H4 (cell line): ENCODE data around the gene TMIE. TPM values are rescaled to one million over a fixed set of nuclear protein-coding genes. Genes with fewer than 3 reads are reported as not detected.
"Not testable (repeated sequence)": the region's sequence is repeated elsewhere in the genome, so short reads cannot be mapped to it uniquely, and the experiment has no call there.

Experiments
- DNase-seq: peaks from one replicate; pipeline ENCODE4 v3.0.0-alpha.2; 2015; ENCODE audit warnings: low spot score
- total RNA-seq: library from RNA; depleted of rRNA; stranded (reverse); fragments of >200 nt; shearing (Covaris generic); gene quantifications from 2 replicates; pipeline ENCODE4 v1.2.3, GENCODE V29; 2014

TMIE gene
- total RNA-seq, 1 experiment from 2014 or later: not detected

DNA sequence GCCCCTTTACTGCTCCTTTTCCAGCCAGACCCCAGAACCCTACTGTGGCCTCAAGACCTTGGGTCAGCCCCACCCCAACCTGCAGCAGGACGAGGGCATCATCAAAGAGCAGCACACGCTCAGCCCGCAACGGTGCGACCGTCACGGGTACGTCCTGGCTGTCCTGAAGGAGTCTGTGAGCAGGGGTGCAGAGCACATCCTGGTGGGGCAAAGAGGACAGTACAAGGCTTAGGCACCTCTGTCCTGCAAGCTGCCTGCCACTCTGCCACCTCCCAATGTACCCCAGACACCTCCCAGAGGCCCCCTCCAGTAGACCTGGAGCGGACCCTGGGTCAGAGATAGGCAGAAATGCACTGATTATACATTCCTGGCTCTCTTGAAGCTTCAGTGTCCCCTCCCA is 15.7 kb upstream of the TMIE start:
- no peak for DNase-seq

DNA sequence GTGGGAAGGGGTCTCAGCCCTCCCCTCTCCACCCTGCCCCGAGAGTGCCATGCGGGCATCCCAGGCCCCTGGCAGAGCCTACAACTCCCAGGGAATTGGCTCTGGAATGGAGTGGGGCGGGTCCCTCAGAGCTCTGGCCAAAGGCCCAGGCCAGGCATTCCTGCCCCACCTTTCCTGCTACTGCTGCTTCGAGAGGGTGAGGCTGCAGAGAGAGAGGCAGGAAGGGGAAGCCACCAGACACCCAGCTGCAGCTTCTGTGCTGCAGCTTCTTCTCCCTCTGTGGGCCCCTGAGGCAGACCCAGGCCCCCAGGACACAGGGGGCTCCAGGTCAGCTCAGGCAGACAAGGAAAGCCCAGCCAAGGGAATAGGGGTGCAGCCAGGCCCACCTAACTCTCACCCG is 10.4 kb upstream of the TMIE start:
- no peak for DNase-seq

DNA sequence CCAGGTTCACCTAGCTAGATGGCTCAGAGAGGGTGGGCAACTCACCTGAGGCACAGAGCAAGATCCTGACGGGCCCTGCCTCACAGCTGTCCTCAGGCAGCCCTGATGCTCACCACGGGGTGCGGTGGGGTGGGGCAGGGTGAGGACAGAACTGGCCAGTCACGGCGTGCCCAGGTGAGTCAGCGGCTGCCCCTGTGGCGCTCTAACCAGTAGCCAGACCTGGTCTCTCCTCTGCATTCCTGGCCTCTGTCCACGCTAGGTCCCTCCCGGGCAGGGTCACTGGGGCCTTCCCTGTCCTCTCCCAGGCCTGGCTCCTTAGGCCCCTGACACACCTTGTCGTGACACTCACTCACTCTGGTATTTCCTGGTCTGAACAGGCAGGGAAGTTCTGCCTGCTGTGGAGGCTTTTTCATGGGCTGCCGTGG is 8.6 kb upstream of the TMIE start:
- DNase-seq: peak; percentile 15

DNA sequence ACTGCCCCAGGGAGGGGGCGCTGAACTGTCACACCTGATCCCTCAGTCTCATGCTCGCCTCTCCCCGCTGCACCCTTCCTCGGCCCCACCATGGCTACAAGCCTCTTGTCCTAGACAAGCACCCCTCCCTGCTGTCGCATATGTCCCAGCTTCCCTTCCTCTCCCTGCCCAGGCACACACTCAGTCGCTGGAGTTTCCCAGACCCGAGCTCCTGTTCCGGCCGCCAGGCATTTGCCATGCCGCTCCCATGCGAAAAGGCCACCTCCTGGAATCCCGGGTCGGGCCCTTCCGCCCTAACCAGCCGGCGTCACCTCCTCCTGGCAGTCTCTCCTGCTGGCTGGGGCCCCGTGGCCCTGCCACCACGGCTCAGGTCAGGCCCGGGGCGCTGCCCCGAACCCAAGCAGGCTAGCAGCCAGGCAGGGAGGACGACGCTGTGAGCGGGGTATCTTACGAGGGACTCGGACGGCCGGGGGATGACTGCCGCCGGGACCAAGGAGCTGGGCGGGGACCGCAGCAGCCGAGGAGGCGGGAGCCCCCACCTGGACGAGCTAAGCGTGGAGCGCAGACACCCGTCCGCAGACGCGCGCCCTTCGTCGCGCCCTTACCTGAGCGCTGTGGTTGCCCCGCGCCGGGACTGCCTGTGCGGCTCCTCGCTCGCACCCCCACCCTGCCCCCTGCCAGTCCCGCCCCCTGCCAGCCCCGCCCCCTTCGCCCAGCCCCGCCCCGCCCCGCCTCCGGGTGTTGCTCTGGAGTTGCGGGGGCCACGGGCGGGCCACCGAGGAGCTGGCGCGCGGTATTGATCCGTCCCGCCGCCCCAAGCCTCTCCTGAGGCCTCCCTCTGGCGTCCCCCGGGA is 7.9 kb upstream of the TMIE start, which contains the start of gene ALS2CL:
Gene ALS2CL, minus strand, starts transcription at position 642 of the 854 bp plus-strand sequence. CDS start 4,239 bp downstream, outside the sequence.
- DNase-seq: no peak

DNA sequence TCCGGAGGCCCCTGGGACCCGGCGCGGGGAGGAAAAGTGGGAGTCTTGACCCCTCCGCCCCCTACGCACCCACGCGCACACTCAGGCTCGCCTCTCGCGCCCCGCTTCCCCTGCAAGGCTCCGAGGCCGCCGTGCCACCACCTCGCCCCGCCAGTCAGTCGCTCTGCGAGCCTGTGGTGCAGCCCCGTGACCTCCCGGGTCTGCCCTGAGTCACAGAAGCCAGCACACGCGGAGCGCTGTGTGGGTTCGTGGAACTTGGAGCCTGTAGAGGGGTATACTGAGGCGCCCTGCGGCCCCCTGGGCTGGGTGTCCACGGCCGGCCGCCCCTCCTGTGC is 7.3 kb upstream of the TMIE start:
- DNase-seq: no peak

DNA sequence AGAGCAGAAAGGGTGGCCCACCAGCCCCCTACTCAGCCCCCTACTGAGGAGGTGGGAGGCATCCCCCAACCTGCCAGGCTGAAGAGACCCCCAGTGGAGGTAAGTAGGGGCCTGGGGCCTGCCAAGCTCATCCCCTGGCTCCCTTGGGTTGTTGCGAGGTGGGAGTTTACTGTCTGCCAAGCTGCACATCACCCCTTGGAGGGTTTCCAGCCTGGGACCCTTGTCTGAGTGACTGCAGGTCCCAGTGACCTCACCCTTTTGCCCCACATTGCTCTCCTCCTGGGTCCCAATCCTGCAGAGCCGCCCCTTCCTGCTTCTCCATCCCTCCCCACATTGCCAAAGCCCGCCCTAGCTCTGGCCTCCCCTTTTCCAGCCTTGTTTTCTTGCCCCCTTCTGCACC is 6.7 kb upstream of the TMIE start:
- DNase-seq: no peak

DNA sequence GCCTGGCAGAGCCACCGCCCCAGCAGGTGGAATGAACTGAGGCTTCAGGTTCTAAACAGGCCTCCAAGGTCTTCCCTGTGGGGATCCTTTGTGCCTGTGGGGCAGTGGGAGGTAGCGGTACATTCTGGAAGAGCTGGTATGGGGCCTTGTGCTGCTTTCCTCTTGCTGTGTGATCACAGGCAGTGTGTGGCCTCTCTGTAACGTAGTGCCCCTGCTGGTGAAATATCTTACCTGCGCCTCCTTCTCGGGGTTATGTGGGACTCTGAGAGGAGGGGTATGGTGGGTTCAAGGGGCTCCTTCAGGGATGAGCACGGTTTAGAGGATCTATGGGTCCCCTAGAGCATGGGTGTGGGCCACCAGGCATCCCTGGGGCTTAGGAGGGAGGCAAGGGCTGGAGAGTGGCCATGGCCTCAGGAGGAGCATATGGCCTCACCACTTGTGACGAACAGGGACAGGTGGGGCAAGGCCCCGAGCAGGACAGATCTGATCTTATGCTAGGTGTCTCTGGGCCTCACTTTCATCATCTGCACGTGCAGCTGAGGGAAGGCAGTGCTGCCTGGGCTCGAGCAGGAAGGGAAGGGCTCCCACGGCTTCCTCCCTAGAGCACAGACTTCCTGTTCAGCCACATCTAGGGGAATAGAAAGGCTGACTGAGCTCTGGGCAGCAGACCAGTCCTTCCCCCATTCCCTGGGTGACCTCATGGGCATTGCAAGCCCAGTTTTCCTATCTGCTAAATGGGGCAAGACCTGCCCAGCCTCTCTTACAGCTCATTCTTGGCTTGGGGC is 5.8 kb upstream of the TMIE start:
- DNase-seq: no peak

DNA sequence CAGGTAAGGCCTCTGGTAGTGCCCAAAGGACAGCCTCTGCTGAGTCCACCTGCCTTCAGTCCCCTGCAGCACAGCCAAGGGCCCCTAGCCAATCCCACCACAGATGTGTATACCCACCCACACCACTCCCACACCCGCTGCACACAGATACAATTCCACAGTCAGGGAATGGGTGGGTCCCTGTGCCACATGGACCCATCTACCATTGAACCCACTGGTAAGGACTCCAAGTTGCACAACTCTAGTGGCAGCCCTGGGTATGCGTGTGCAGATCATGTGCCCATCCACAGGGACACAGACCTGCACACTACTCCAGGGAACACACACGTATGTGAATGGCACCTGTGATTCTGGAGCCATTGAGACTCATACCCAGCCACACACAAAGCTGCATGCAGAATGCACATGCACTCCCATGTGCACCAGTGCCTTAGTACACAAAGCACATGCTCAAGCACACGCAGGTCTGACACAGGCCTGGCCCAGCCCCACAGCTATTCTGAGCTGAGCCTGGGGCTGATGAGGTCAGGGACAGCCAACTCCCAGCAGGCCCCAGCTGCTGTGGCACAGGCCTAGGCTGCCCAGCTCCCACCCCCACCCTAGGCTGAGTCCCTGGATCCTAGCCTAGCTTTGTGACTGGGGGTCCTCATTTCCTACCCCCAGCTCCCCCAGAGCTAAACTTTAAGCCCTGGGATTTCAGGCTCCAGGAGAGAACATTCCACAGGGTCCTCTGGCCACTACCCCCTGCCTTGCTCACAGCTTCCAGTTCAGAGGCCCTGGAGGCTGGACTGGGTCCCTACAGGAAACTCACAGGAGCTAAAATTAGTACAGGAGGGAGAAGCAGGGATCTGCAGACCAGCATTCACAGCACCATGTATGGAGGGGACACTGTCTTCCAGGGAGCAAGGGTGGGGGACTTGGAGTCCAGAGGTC is 5.0 kb upstream of the TMIE start:
- no peak for DNase-seq

DNA sequence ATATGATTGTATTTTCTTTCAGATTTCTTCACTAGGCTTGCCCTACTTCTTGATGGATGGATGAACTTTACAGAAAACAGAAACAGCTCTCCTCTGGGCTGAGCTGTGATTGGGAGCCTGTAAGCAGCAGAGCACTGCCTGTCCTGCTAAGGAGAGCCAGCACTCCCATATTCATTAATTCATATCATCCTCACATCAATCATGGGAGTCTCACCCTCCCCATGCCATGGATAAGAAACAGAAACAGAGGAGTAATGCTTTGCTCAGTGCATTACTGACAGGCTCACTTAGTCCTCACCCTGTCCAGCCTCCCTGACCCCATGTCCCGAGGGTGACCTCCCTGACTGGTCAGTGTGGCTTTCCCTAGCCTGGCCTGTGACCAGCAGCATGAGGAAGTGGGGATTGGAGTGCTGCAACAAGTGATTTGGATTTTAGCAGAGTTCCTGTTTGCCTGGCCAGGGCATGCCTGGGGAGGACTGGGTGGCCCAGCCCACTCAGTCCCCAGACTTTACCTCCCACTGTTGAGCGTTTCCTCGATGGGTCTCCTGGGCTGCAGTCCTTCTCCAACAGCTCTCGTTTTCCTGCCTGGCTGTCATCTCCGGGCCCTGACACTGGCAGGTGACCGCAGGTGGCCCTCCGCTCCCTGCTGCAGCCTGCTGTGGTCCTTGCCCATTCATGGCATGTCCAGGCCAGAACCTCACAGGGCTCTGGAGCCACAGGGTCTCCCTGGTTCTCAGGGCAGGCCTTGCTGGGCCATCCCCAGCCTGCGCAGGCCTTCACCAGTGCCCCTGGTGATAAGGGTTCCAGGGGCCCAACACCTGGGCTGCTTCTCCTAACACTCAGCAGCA is 1.3 kb upstream of the TMIE start:
- DNase-seq: no peak

DNA sequence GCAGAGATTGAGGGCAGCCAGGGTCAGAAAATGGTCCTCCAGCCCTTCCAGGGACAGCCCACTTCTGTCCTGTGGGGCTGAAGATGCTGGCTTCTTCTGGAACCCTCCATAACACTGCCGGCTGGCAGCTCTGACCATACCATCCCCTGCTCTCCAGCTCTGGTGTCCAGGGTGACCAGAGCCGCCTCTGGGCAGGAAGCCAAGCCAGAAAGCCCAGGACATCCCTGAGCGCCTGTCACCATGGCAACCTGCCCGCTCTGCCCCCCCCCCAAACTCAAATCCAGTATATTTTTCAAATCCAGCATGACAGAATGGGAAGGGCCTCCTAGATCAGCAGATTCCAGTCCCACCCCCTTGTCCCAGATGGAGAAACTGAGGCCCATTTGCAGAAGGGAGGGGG is 420 bp upstream of the TMIE start:
- DNase-seq: no peak

DNA sequence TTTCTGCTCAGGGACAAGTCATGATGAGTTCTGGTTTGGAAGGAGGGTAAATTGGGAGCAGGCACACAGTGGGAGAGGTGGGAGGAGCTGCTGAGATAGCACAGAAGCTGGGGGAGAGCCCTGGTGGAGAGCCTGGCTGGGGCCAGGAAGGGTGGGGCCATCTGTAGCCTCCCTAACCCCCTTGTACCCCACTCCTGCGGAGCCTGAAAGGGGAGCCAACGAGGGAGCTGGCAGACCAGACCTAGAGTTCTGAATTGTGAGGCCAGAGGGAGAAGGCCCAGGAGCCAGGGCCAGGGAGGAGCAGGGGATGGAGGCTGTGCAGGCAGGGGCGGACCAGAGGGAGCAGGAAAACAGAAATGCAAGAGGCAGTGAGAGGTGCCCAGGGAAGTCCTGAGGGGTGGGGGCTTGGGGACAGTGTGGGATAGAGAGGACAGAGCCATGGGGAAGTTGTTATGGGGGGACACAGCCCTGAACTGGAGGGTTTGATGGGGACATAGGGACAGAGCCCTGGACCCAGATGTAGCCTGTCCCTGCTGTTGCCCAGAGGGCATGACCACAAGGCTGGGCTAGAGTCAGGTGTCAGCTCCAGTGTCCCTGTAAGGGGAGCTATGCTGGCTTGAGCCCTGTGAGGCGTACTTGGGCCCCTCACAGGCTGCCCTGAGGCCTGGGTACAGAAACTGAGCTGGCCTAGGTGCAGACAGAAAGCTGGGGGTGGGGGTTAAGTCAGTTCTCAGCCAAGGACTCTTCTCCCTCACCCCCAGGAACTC is 1.2 kb downstream of the TMIE start:
- no peak for DNase-seq

DNA sequence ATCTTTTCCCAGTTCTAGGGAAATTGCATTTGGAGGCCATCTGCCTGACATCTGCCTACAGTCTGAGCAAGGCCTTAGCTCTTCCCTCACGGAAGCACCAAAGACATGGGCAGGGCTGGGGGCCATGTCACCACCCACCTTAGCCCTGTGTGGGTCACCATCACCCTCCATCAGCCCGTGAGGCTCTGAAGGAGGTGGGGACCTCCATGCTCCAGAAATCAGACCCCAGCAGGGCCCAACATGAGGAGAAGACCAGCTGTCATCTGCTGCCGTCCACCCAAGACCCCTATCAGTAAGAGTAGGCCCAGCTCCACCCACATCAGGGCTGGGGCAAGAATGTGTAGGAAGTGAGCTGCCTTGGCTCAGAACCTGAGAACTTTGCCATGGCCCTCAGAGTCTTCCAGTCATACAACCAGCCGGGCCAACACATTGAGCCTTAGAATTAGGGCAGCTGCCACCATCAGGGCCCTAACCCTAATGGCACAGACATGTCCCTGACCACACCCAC is 1.9 kb downstream of the TMIE start:
- no peak for DNase-seq

DNA sequence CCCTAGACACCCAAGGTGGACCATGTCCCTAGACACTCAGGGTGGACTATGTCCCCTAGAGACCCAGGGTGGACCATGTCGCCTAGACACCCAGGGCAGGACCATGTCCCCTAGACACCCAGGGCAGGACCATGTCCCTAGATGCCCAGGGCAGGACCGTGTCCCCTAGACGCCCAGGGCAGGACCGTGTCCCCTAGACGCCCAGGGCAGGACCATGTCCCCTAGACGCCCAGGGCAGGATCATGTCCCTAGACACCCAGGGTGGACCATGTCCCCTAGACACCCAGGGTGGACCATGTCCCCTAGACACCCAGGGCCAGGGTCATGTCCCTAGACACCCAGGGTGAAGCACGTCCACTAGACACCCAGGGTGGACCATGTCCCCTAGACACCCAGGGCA is 3.2 kb downstream of the TMIE start:
- DNase-seq: not testable (repeated sequence)

DNA sequence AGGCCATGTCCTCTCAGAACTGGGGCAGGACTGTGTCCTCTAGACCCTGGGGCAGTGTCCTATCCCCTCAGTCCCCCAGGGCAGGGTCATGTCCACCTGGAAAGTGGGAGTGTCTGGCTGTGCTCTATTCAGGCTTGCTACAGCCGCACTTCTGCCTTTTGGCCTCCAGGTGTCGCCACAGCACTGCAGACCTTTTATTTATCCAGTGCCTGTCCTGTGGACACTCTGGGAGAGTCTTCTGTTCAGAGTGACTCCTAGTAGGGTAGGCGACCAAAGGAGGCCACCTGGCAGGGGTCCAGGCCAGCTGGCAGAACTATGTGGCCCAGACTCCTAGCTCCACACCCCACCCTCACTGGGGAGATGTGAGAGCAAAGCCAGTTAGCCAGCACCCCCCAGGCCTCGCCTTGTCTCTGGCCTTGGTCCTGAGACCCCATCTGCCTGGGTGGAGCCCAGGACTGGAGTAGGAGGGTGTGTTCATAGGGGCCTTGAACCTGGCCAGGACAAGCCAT is 3.9 kb downstream of the TMIE start:
- peak; percentile 53 for DNase-seq

DNA sequence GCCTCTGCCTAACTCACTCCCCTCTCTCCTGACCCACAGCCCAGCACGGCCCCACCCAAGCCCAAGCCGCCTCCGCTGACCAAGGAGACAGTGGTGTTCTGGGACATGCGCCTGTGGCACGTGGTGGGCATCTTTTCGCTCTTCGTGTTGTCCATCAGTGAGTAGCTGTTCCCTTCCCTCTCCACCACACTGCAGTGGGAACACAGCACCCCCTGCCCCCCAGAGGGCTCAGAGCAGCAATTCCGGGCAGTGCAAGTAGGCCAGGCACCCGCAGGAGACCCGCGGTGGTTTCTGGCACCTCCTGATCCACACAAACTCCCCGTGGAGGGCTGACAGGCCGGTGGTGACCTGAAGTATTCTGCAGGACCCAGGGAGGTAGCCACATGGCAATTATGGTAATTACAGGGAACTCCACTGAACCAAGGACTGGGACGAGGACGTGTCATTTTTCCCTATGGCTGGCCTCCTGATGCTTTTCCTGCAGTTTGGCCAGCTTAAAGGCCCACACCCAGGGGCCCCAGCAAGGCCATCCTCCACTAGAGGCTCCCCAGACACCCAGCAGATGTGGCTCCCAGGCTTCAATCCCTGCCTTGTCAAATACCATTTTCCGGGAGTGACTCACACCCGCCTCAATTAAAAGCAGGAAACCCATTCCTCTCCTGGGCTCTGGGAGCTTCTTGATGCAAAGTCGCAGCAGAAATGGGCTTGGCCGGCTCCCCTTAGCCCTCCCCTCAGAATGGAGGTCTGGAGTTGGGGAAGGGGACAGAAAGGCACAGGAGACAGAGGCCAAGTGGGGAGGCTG is 4.8 kb downstream of the TMIE start:
- peak; percentile 34 for DNase-seq

DNA sequence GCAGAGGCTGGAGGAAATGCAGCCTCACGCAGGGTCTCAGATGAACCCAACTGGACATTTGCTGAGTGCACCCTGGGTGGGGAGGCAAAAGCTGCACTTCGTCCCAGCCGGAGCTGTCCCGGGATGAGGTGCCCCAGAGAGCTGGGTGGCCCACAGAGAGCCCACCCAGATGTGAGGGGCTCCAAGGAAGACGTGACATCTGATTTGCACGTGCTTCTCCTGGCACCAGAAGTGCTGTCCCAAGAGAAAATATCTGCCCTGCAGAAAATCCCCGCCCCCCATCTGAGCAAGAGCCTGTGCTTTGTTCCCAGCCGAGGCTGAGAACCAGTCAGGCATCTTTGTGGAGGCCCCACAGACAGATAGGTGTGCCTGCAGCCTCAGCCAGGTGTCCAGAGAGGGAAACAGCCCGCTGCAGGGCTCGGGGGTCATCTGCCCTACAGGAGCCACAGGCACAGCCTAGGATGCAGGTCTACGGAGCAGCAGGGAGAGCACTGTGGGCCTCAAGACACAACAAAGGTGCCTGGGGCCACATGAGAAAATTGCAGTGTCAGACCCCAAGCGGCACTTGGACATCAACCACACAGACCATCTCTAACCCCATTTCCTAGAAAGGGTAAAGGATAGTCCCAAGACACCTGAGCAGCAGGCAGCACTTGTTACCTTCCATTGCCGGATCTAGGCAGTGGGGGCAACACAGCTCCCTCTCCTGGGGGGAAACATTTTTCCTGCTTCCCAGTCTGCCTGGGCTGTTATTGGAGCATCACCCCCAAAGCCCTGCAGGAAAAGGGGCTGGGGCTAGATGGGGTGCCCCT is 5.8 kb downstream of the TMIE start:
- no peak for DNase-seq

DNA sequence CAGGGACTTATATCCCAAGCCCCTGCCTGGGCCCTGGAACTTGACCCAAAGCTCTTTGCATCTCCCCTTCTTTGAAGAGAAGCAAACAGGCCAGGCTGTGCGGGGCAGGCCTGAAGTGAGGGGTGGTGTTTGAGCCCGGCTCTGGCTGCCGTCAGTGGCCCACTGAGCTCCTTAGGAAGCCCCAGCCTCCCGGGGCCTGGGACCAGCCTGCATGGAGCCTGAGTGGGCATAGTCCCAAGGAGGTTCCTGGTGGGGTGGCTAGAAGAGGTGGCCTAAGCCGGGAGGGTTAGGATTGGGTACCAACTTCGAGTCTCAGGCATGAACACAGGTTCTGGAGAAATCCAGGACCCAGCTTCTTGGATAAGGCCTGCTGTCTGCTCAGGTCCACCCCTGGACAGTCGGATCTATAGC is 6.4 kb downstream of the TMIE start:
- DNase-seq: no peak
